Endothelial cell (in vitro differentiated cells): Measurements from ENCODE around the gene IGLON5. TPM values are rescaled to one million over a fixed set of nuclear protein-coding genes. Genes with fewer than 3 reads are reported as not detected.

Source experiments
- DNase-seq: peaks from one replicate; pipeline ENCODE4 v3.0.0; 2021; ENCODE audit warnings: low spot score
- H3K27ac Mint-ChIP-seq: one replicate; pipeline ENCODE4 v1.8.0; 2021; ENCODE audit warnings: mixed read lengths, inconsistent platforms; ENCODE audit not compliant: unreplicated experiment
- H3K27me3 Mint-ChIP-seq: one replicate; pipeline ENCODE4 v1.8.0; 2021; ENCODE audit warnings: mild to moderate bottlenecking, moderate library complexity, mixed read lengths, inconsistent platforms; ENCODE audit not compliant: unreplicated experiment
- H3K36me3 Mint-ChIP-seq: one replicate; pipeline ENCODE4 v1.8.0; 2021; ENCODE audit warnings: mild to moderate bottlenecking, low read depth, mixed read lengths, inconsistent platforms; ENCODE audit not compliant: unreplicated experiment
- H3K4me1 Mint-ChIP-seq: one replicate; pipeline ENCODE4 v1.8.0; 2021; ENCODE audit warnings: mild to moderate bottlenecking, mixed read lengths, inconsistent platforms; ENCODE audit not compliant: unreplicated experiment
- H3K4me3 Mint-ChIP-seq: one replicate; pipeline ENCODE4 v1.8.0; 2021; ENCODE audit warnings: mild to moderate bottlenecking, mixed read lengths, inconsistent platforms; ENCODE audit not compliant: unreplicated experiment
- H3K9me3 Mint-ChIP-seq: one replicate; pipeline ENCODE4 v1.8.0; 2021; ENCODE audit warnings: mixed read lengths, inconsistent platforms; ENCODE audit not compliant: unreplicated experiment
- CTCF ChIP-seq: fragments of 200-600 bp; sonication (generic); IDR thresholded peaks from one replicate; pipeline ENCODE4 v1.5.0; 2021; ENCODE audit warnings: antibody characterized with exemption; ENCODE audit not compliant: unreplicated experiment
- total RNA-seq: library from RNA; stranded (reverse); fragmentation: NEBNext Ultra II Directional; extraction: Animal tissue kit (Norgen Biotek cat#: 25700); gene quantifications from one replicate; pipeline ENCODE4 v1.2.1, GENCODE V29; 2021; ENCODE audit not compliant: unreplicated experiment

Gene IGLON5
- total RNA-seq, 1 donor from 2014 or later = 114 TPM

GRCh38 chr19:51366389-51367254 lies 55.2 kb downstream of the IGLON5 start:
- H3K4me3 Mint-ChIP-seq = peak overlapping the region; percentile 96
- no peaks in the 10 kb centered on the region for H3K9me3 Mint-ChIP-seq
- H3K36me3 Mint-ChIP-seq = peaks cover 10% of the 10 kb centered on the region

GRCh38 chr19:51367255-51367564 lies 55.8 kb downstream of the IGLON5 start:
- Mint-ChIP-seq H3K4me3 (peak overlapping the region; percentile 96), H3K9me3 (no peaks in the 10 kb centered on the region), H3K4me1 (peaks cover 18% of the 10 kb centered on the region), H3K27ac (no peak overlapping the region), H3K27me3 (peaks cover 14% of the 10 kb centered on the region), H3K36me3 (peaks cover 10% of the 10 kb centered on the region)
- DNase-seq = no peak
- TF ChIP-seq CTCF = no peak

More at GRCh38 chr19:51366389-51367254, 55.2 kb downstream of the IGLON5 start:
- DNase-seq = peak; percentile 97
- TF ChIP-seq CTCF = no peak
- peaks cover 18% of the 10 kb centered on the region for H3K4me1 Mint-ChIP-seq
- H3K27me3 Mint-ChIP-seq = peaks cover 12% of the 10 kb centered on the region
- H3K27ac Mint-ChIP-seq = peak overlapping the region; percentile 89

GRCh38 chr19:51367565-51368365 lies 56.3 kb downstream of the IGLON5 start:
- H3K27me3 Mint-ChIP-seq = peaks cover 14% of the 10 kb centered on the region
- H3K4me3 Mint-ChIP-seq = peak overlapping the region; percentile 96
- H3K4me1 Mint-ChIP-seq = peaks cover 19% of the 10 kb centered on the region
- H3K36me3 Mint-ChIP-seq = peaks cover 10% of the 10 kb centered on the region
- TF ChIP-seq CTCF = no peak
- peak; percentile 98 for DNase-seq
- no peaks in the 10 kb centered on the region for H3K9me3 Mint-ChIP-seq
- no peak overlapping the region for H3K27ac Mint-ChIP-seq

- DNase-seq = no peak
- H3K27ac Mint-ChIP-seq = no peak within 1 kb of the TSS
- H3K36me3 Mint-ChIP-seq = peaks cover 10% of the 10 kb centered on the region
- peaks cover 22% of the 10 kb centered on the region for H3K4me1 Mint-ChIP-seq
- TF ChIP-seq CTCF = no peak
- H3K4me3 Mint-ChIP-seq = peak within 1 kb of the TSS; percentile 96
- peaks cover 15% of the 10 kb centered on the region for H3K27me3 Mint-ChIP-seq
- H3K9me3 Mint-ChIP-seq = no peaks in the 10 kb centered on the region
These were observed 57.2 kb downstream of the IGLON5 start, which contains the start of gene CLDND2 for GRCh38 chr19:51368366-51369282. Gene CLDND2 (minus strand): TSS chr19:51369003. CDS start chr19:51368577, 426 bp downstream.
